ENCODE data around the gene DCANP1.

DCANP1 gene

GRCh38 chr5:135448071-135448739, 1.1 kb upstream of the DCANP1 start:
- in situ Hi-C loops (cut with MboI; ENCODE audit: low pct_unique_long_range_greater_than_20kb, low sequenced_read_pairs, unreplicated experiment) = no loop called here
- no peak for TF ChIP-seq CTCF (IDR thresholded peaks at IDR 0.05; ENCODE audit: extremely low read depth, insufficient read depth, missing control alignments)
- no peak for DNase-seq (ENCODE audit: low spot score)

GRCh38 chr5:135446615-135447014, 533 bp downstream of the DCANP1 start:
- TF ChIP-seq CTCF (IDR thresholded peaks at IDR 0.05; ENCODE audit: extremely low read depth, insufficient read depth, missing control alignments) = no peak
- in situ Hi-C loops (cut with MboI; ENCODE audit: low pct_unique_long_range_greater_than_20kb, low sequenced_read_pairs, unreplicated experiment) = no loop called here
- DNase-seq (ENCODE audit: low spot score) = no peak

- TF ChIP-seq CTCF (IDR thresholded peaks at IDR 0.05; ENCODE audit: extremely low read depth, insufficient read depth, missing control alignments) = no peak
- in situ Hi-C loops (cut with MboI; ENCODE audit: low pct_unique_long_range_greater_than_20kb, low sequenced_read_pairs, unreplicated experiment) = no loop called here
- no peak for DNase-seq (ENCODE audit: low spot score)
Measured at GRCh38 chr5:135446206-135446605, 942 bp downstream of the DCANP1 start.

GRCh38 chr5:135445306-135445985, 1.7 kb downstream of the DCANP1 start:
- in situ Hi-C loops (cut with MboI; ENCODE audit: low pct_unique_long_range_greater_than_20kb, low sequenced_read_pairs, unreplicated experiment) = no loop called here
- TF ChIP-seq CTCF (IDR thresholded peaks at IDR 0.05; ENCODE audit: extremely low read depth, insufficient read depth, missing control alignments) = no peak
- DNase-seq (ENCODE audit: low spot score) = no peak

- DNase-seq (ENCODE audit: low spot score) = no peak
- in situ Hi-C loops (cut with MboI; ENCODE audit: low pct_unique_long_range_greater_than_20kb, low sequenced_read_pairs, unreplicated experiment) = no loop called here
- no peak for TF ChIP-seq CTCF (IDR thresholded peaks at IDR 0.05; ENCODE audit: extremely low read depth, insufficient read depth, missing control alignments)
Measured at GRCh38 chr5:135444881-135445280, 2.3 kb downstream of the DCANP1 start.

- no peak for TF ChIP-seq CTCF (IDR thresholded peaks at IDR 0.05; ENCODE audit: extremely low read depth, insufficient read depth, missing control alignments)
- DNase-seq (ENCODE audit: low spot score) = no peak
- in situ Hi-C loops (cut with MboI; ENCODE audit: low pct_unique_long_range_greater_than_20kb, low sequenced_read_pairs, unreplicated experiment) = no loop called here
Measured at GRCh38 chr5:135444360-135444759, 2.8 kb downstream of the DCANP1 start.
